HepG2 (cell line): ENCODE results near the gene ST6GALNAC6. TPM values are rescaled to one million over a fixed set of nuclear protein-coding genes. Genes with fewer than 3 reads are reported as not detected.

Source experiments
- BCL6 ChIP-seq: IDR thresholded peaks from 2 replicates; pipeline ENCODE4 v1.6.1; 2016; ENCODE audit warnings: missing genetic modification reagents, missing compliant biosample characterization
- CTCF ChIP-seq: sonication (generic); formaldehyde crosslinking; IDR thresholded peaks from 2 replicates; pipeline ENCODE4 v1.5.0; 2020; ENCODE audit warnings: mild to moderate bottlenecking, missing genetic modification reagents, moderate library complexity
- EZH2 ChIP-seq: conservative IDR thresholded peaks from 2 replicates; pipeline ENCODE4 v1.6.1; 2012; ENCODE audit warnings: mild to moderate bottlenecking, low read depth, low read length, moderate library complexity
- NFRKB ChIP-seq: fragments of 450-650 bp; IDR thresholded peaks from 2 replicates; pipeline ENCODE4 v1.6.1; 2017
- NR2F1 ChIP-seq, 2 experiments: fragments of 450-650 bp in 1 of 2; formaldehyde crosslinking in 1 of 2; IDR thresholded peaks; 2 replicates each; pipeline versions ENCODE4 v1.5.0 to v1.6.1; 2016 to 2020; ENCODE audit warnings: mild to moderate bottlenecking in 1 of 2, missing compliant biosample characterization in 1 of 2, missing genetic modification reagents in 1 of 2, moderate library complexity in 1 of 2
- POLR2A ChIP-seq, 2 experiments: IDR thresholded peaks; 2 replicates each; pipeline ENCODE4 v1.6.1; 2011; ENCODE audit warnings: low read depth in 2 of 2, low read length in 2 of 2, mild to moderate bottlenecking in 1 of 2, moderate library complexity in 1 of 2; ENCODE audit not compliant: insufficient read depth in 1 of 2
- RARA ChIP-seq: IDR thresholded peaks from 2 replicates; pipeline ENCODE4 v1.6.1; 2016; ENCODE audit warnings: missing genetic modification reagents, missing compliant biosample characterization
- RBFOX2 ChIP-seq: fragments of 200-400 bp; formaldehyde crosslinking; IDR thresholded peaks from 2 replicates; pipeline ENCODE4 v1.6.1; 2017; ENCODE audit warnings: low read depth, mild to moderate bottlenecking, low read length
- SOX5 ChIP-seq: IDR thresholded peaks from 2 replicates; pipeline ENCODE4 v1.6.1; 2016; ENCODE audit warnings: borderline replicate concordance
- SP1 ChIP-seq, 2 experiments: fragments of 450-650 bp in 1 of 2; sonication (generic) in 1 of 2; formaldehyde crosslinking in 1 of 2; IDR thresholded peaks; 2 replicates each; pipeline versions ENCODE4 v1.4.0 to v1.6.1; 2016 to 2020; ENCODE audit warnings: missing genetic modification reagents in 1 of 2
- SRSF1 ChIP-seq: fragments of 200-400 bp; formaldehyde crosslinking; optimal IDR thresholded peaks from 2 replicates; pipeline ENCODE3; 2017; ENCODE audit warnings: mild to moderate bottlenecking, low read depth, low read length, moderate library complexity
- TBP ChIP-seq: sonication (generic); formaldehyde crosslinking; IDR thresholded peaks from 2 replicates; pipeline ENCODE4 v1.5.0; 2020; ENCODE audit warnings: missing genetic modification reagents
- TOPORS ChIP-seq: sonication (generic); formaldehyde crosslinking; IDR thresholded peaks from 2 replicates; pipeline ENCODE4 v1.8.0; 2023; ENCODE audit warnings: mild to moderate bottlenecking, missing genetic modification reagents
- ZBTB33 ChIP-seq: sonication (generic); formaldehyde crosslinking; IDR thresholded peaks from 2 replicates; pipeline ENCODE4 v1.4.0; 2020; ENCODE audit warnings: missing genetic modification reagents
- ZFX ChIP-seq: sonication (generic); formaldehyde crosslinking; IDR thresholded peaks from 2 replicates; pipeline ENCODE4 v1.4.0; 2020; ENCODE audit warnings: mild to moderate bottlenecking, low read depth, missing genetic modification reagents, moderate library complexity
- ZFYVE20 ChIP-seq: sonication (generic); formaldehyde crosslinking; IDR thresholded peaks from 2 replicates; pipeline ENCODE4 v1.8.0; 2023; ENCODE audit warnings: low read depth, mild to moderate bottlenecking, moderate library complexity, missing genetic modification reagents, borderline replicate concordance
- ZMYM4 ChIP-seq: sonication (generic); formaldehyde crosslinking; IDR thresholded peaks from 2 replicates; pipeline ENCODE4 v1.8.1; 2023; ENCODE audit warnings: mild to moderate bottlenecking, missing genetic modification reagents
- ZNF460 ChIP-seq: sonication (generic); formaldehyde crosslinking; IDR thresholded peaks from 2 replicates; pipeline ENCODE4 v1.5.1; 2020; ENCODE audit warnings: missing genetic modification reagents, mild to moderate bottlenecking, borderline replicate concordance
- ZNF530 ChIP-seq: sonication (generic); formaldehyde crosslinking; IDR thresholded peaks from 2 replicates; pipeline ENCODE4 v1.5.0; 2020; ENCODE audit warnings: low read depth, mild to moderate bottlenecking, missing genetic modification reagents
- ZNF674 ChIP-seq: sonication (generic); formaldehyde crosslinking; IDR thresholded peaks from 2 replicates; pipeline ENCODE4 v1.5.0; 2020; ENCODE audit warnings: low read depth, mild to moderate bottlenecking, missing genetic modification reagents
- ZNF687 ChIP-seq: sonication (generic); formaldehyde crosslinking; IDR thresholded peaks from 2 replicates; pipeline ENCODE4 v1.5.1; 2020; ENCODE audit warnings: mild to moderate bottlenecking, missing genetic modification reagents, moderate library complexity
- ZNF768 ChIP-seq: sonication (generic); formaldehyde crosslinking; IDR thresholded peaks from 2 replicates; pipeline ENCODE4 v1.4.0; 2020; ENCODE audit warnings: missing genetic modification reagents
- ZSCAN31 ChIP-seq: sonication (generic); formaldehyde crosslinking; IDR thresholded peaks from 2 replicates; pipeline ENCODE4 v1.5.0; 2020; ENCODE audit warnings: low read depth, mild to moderate bottlenecking, missing genetic modification reagents
- polyA plus RNA-seq, 8 experiments: library from polyadenylated mRNA; depleted of rRNA in 3 of 8; stranded (reverse) in 7 of 8; unstranded in 1 of 8; fragments of >200 nt; fragmentation: Illumina TruSeq in 4 of 8; extraction: Trizol in 4 of 8; gene quantifications; 2 replicates each; pipeline versions ENCODE4 v1.2.1 to v1.2.3, GENCODE V29; 2011 to 2016; ENCODE audit warnings: low read depth in 4 of 8, missing spikeins in 1 of 8, mixed read lengths in 1 of 8; ENCODE audit not compliant: insufficient read depth in 1 of 8
- total RNA-seq, 5 experiments: library from RNA; depleted of rRNA; stranded (reverse); fragments of >200 nt; fragmentation: Illumina TruSeq; extraction: Trizol; gene quantifications; 2 replicates each; pipeline ENCODE4 v1.2.3, GENCODE V29; 2016; ENCODE audit warnings: low read depth in 1 of 5

The ST6GALNAC6 gene
- total and polyA plus RNA-seq, 2 of the 13 experiments (the other 11 are each of a cell fraction or from before 2014, with no cell fraction given) = 18.5 to 65.4 TPM

- TF ChIP-seq NFRKB (no peak), CTCF (0 out of 2 replicates have a peak, but pooled peaks have one; percentile 8), ZFYVE20 (CRISPR knock-in tag) (no peak), ZNF674 (CRISPR knock-in tag) (no peak), ZNF768 (CRISPR knock-in tag) (peak; percentile 86), EZH2 (no peak), SRSF1 (no peak), ZSCAN31 (0 out of 2 replicates have a peak, but pooled peaks have one; percentile 40), SP1 (IDR thresholded peaks at IDR 0.05) (no peak), SP1 (CRISPR knock-in tag; IDR thresholded peaks at IDR 0.05) (no peak), ZFX (CRISPR knock-in tag) (0 out of 2 replicates have a peak, but pooled peaks have one; percentile 24), ZBTB33 (CRISPR knock-in tag) (peak; percentile 49; the same call in 1 of the 2 replicates), ZMYM4 (CRISPR knock-in tag) (no peak), NR2F1 (CRISPR knock-in tag; IDR thresholded peaks at IDR 0.05) (no peak), TOPORS (CRISPR knock-in tag) (no peak), BCL6 (CRISPR knock-in tag) (peak; percentile 58; the same call in 1 of the 2 replicates), TBP (CRISPR knock-in tag) (no peak), RBFOX2 (0 out of 2 replicates have a peak, but pooled peaks have one; percentile 18), SOX5 (no peak), ZNF460 (CRISPR knock-in tag) (peak; percentile 37; the same call in 1 of the 2 replicates), ZNF530 (no peak), ZNF687 (CRISPR knock-in tag) (peak; percentile 62), POLR2A (IDR thresholded peaks at IDR 0.05; ENCODE audit: insufficient read depth in 1 of 2, low read depth in 2 of 2, low read length in 2 of 2) (no peak), RARA (CRISPR knock-in tag) (peak; percentile 42; the same call in 1 of the 2 replicates)
Observed at GRCh38 chr9:127846443-127847177, 52.8 kb downstream of the ST6GALNAC6 start (continued).
